K562 (cell line): ENCODE results near the gene PKHD1. TPM values are rescaled to one million over a fixed set of nuclear protein-coding genes. Genes with fewer than 3 reads are reported as not detected.

Experiments used
- ATAC-seq: fragments of 200-7000 bp; cut with Tn5 transposase; 3 replicates; pipeline ENCODE4 v1.9.1; 2020; ENCODE audit warnings: moderate library complexity
- BruUV-seq: library from RNA; stranded (reverse); fragments of 400-500 nt; replicated peaks from 2 replicates; lab custom pipeline; 2021; lab: Mats Ljungman, UMichigan
- CTCF ChIA-PET: fragments of 300-600 bp; formaldehyde crosslinking; extraction: SDS; loops from one replicate; lab custom pipeline; 2021; ENCODE audit warnings: low intra/inter-chr PET ratio; lab: Yijun Ruan, JAX
- POLR2A ChIA-PET: fragments of 300-600, 350-650 bp; sonication (Branson Sonifier 250); formaldehyde crosslinking; extraction: SDS; loops from one replicate; lab custom pipeline; 2021; ENCODE audit warnings: antibody characterized with exemption, inconsistent platforms; lab: Yijun Ruan, JAX
- DNase-seq, 4 experiments: peaks; one replicate each; pipeline versions ENCODE4 v3.0.0 to v3.0.0-alpha.2; 2011 to 2018; ENCODE audit warnings: low spot score in 3 of 4, mixed read lengths in 3 of 4; ENCODE audit errors: extremely low read depth in 1 of 4
- FAIRE-seq: peaks from 2 replicates; lab custom pipeline; 2011; peaks lifted over from hg19 to GRCh38; lab: Jason Lieb, UNC
- H2AFZ ChIP-seq: 2 replicates; pipeline ENCODE4 v1.6.0; 2011; ENCODE audit warnings: low read depth, low read length, control low read depth, inconsistent platforms
- H3K27ac ChIP-seq: fragments of 200-600 bp; 3 replicates; pipeline ENCODE4 v1.8.0; 2011; ENCODE audit warnings: low read depth, mild to moderate bottlenecking, control low read depth, inconsistent platforms, low read length, moderate library complexity, mixed read lengths; ENCODE audit errors: extremely low read depth
- H3K27me3 ChIP-seq, 2 experiments: fragments of 300-600 bp in 1 of 2; 2 replicates in 1 of 2; 3 replicates in 1 of 2; pipeline versions ENCODE4 v1.6.0 to v1.8.0; 2011; ENCODE audit warnings: inconsistent platforms in 2 of 2, low read length in 2 of 2, mild to moderate bottlenecking in 1 of 2, mixed read lengths in 1 of 2, moderate library complexity in 1 of 2; ENCODE audit not compliant: control insufficient read depth in 2 of 2, insufficient read depth in 2 of 2
- H3K36me3 ChIP-seq: fragments of 300-600 bp; 3 replicates; pipeline ENCODE4 v1.8.0; 2011; ENCODE audit warnings: mild to moderate bottlenecking, low read length, inconsistent platforms; ENCODE audit not compliant: control insufficient read depth, insufficient read depth
- H3K4me1 ChIP-seq, 2 experiments: fragments of 200-600 bp in 1 of 2; replicated peaks in 1 of 2; 2 replicates in 1 of 2; 3 replicates in 1 of 2; pipeline versions ENCODE4 v1.5.1 to v1.8.0; 2011; ENCODE audit warnings: inconsistent platforms in 2 of 2, low read length in 2 of 2, mild to moderate bottlenecking in 1 of 2, mixed read lengths in 1 of 2, moderate library complexity in 1 of 2; ENCODE audit not compliant: control insufficient read depth in 2 of 2, insufficient read depth in 2 of 2
- H3K4me2 ChIP-seq: 2 replicates; pipeline ENCODE4 v1.6.1; 2011; ENCODE audit warnings: low read length, control low read depth, inconsistent platforms, mixed read lengths; ENCODE audit not compliant: insufficient read depth
- H3K4me3 ChIP-seq: fragments of 200-600 bp; sonication (generic), shearing (Covaris generic); 2 replicates; pipeline ENCODE4 v1.5.1; 2016; ENCODE audit warnings: control low read depth, inconsistent platforms
- H3K79me2 ChIP-seq: fragments of 200-600 bp; 3 replicates; pipeline ENCODE4 v1.8.0; 2011; ENCODE audit warnings: low read length, inconsistent platforms; ENCODE audit not compliant: control insufficient read depth, insufficient read depth
- H3K9ac ChIP-seq, 2 experiments: 2 replicates each; pipeline versions ENCODE4 v1.6.0 to v1.6.1; 2011; ENCODE audit warnings: low read depth in 2 of 2, low read length in 2 of 2, control low read depth in 1 of 2, inconsistent platforms in 1 of 2, mild to moderate bottlenecking in 1 of 2, mixed read lengths in 1 of 2; ENCODE audit not compliant: insufficient read depth in 1 of 2
- H3K9me1 ChIP-seq: one replicate; pipeline ENCODE4 v1.6.0; 2011; ENCODE audit warnings: inconsistent platforms, mild to moderate bottlenecking, low read length, moderate library complexity; ENCODE audit not compliant: control insufficient read depth, insufficient read depth
- H3K9me3 ChIP-seq: replicated peaks from 2 replicates; pipeline ENCODE4 v1.5.1; 2011; ENCODE audit warnings: low read depth, low read length, inconsistent platforms; ENCODE audit not compliant: control insufficient read depth, insufficient read depth
- H4K20me1 ChIP-seq: replicated peaks from 2 replicates; pipeline ENCODE4 v1.6.1; 2011; ENCODE audit warnings: low read length, inconsistent platforms, mixed read lengths; ENCODE audit not compliant: control insufficient read depth, insufficient read depth
- ATF1 ChIP-seq, 2 experiments: fragments of 450-650 bp in 1 of 2; IDR thresholded peaks; 2 replicates each; pipeline ENCODE4 v1.6.1; 2016; ENCODE audit warnings: missing compliant biosample characterization in 1 of 2, missing genetic modification characterization in 1 of 2
- CBX1 ChIP-seq: sonication (generic); IDR thresholded peaks from 2 replicates; pipeline ENCODE4 v1.6.1; 2016; ENCODE audit warnings: antibody characterized with exemption, low read depth, mild to moderate bottlenecking
- RFX5 ChIP-seq: IDR thresholded peaks from 2 replicates; pipeline ENCODE4 v1.6.1; 2011; ENCODE audit warnings: low read depth, mild to moderate bottlenecking, improper control_type of control experiment, low read length
- ZFP1 ChIP-seq: fragments of 450-650 bp; formaldehyde crosslinking; IDR thresholded peaks from 2 replicates; pipeline ENCODE4 v1.4.0; 2020; ENCODE audit warnings: mild to moderate bottlenecking, mixed read lengths
- ZNF212 ChIP-seq: fragments of 450-650 bp; formaldehyde crosslinking; IDR thresholded peaks from 2 replicates; pipeline ENCODE4 v1.4.0; 2020; ENCODE audit warnings: mild to moderate bottlenecking
- WGBS: fragments of 100-300 bp; shearing (Covaris generic); methylation state at CpG from one replicate; pipeline ENCODE4 v1.1.6; 2016; ENCODE audit warnings: low coverage, mixed read lengths; ENCODE audit not compliant: insufficient coverage; ENCODE audit errors: missing lambda C conversion rate; 5-methylcytosine and 5-hydroxymethylcytosine counted together
- in situ Hi-C: fragments of 300-500 bp; cut with MboI; formaldehyde crosslinking; loops from 4 replicates; pipeline ENCODE4 v1.15.0; 2018; ENCODE audit warnings: inconsistent platforms, mixed read lengths
- intact Hi-C: fragments of 100-400 bp; cut with micrococcal nuclease; formaldehyde crosslinking; loops from 2 replicates; pipeline ENCODE4 v1.14.2; 2022
- polyA plus RNA-seq, 8 experiments: library from polyadenylated mRNA; depleted of rRNA in 4 of 8; stranded (reverse) in 5 of 8; unstranded in 3 of 8; fragments of >200 nt; fragmentation: Nextera tagmentation in 2 of 8; fragmentation: Illumina TruSeq in 1 of 8; extraction: Ambion mirVana in 2 of 8; extraction: Trizol in 1 of 8; gene quantifications; 2 replicates each; pipeline versions ENCODE4 v1.2.1 to v1.2.3, GENCODE V29; 2011 to 2014; ENCODE audit warnings: inconsistent platforms in 1 of 8, missing spikeins in 1 of 8
- total RNA-seq, 7 experiments: library from RNA; depleted of rRNA in 6 of 7; stranded (reverse); fragments of >200 nt in 6 of 7; fragmentation: Illumina TruSeq in 2 of 7; extraction: Trizol in 2 of 7; gene quantifications; 2 replicates each; pipeline versions ENCODE4 v1.2.1 to v1.2.3, GENCODE V29; 2011 to 2021; ENCODE audit warnings: low replicate concordance in 1 of 7
- TF ChIP-seq, protein P1 (sequence below): fragments of 450-650 bp; formaldehyde crosslinking; IDR thresholded peaks from 2 replicates; pipeline ENCODE4 v1.4.0; 2020; ENCODE audit warnings: mild to moderate bottlenecking, moderate library complexity

PKHD1 gene
- total and polyA plus RNA-seq, 9 of the 15 experiments (the other 6 are each of a cell fraction or from before 2014, with no cell fraction given) = 0.01 to 0.04 (median 0.01) TPM; not detected in 6

DNA sequence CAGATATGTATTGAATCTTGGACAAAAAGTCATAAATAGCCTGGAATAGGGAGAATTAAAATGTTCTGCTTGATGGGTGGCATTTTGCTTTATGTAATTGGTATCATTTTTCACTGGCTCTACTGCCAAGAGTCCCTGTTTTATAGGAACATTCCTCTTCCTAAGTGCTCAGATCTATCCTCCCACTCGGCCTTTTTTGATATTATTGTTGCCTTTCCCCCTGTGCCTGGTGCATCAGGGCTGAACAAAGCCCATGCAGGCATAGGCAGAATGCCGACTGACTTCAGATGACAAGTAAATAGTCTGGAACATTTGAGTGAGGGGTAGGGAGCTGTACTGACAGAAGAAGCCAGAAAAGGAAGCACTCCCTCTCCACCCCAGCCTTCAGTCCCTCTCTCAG, 127.0 kb downstream of the PKHD1 start:
- Histone ChIP-seq H3K27ac (no peak overlapping the region), H3K79me2 (no peaks in the 10 kb centered on the region), H3K4me3 (no peak overlapping the region), H3K27me3 (no peaks in the 10 kb centered on the region), H3K4me1 (no peaks in the 10 kb centered on the region), H3K9ac (no peak overlapping the region), H3K9me1 (no peaks in the 10 kb centered on the region), H2AFZ (no peak overlapping the region), H3K36me3 (no peaks in the 10 kb centered on the region), H3K9me3 (no peaks in the 10 kb centered on the region), H4K20me1 (no peaks in the 10 kb centered on the region), H3K4me2 (no peak overlapping the region)
- ChIA-PET POLR2A (interaction anchor here (0.6 to 1.7 kb wide), 3 partner anchors 9 to 33 kb away, joined by 3 to 4 read pairs (median 3); no protein-coding TSS in a partner anchor), CTCF (interaction anchor here (0.8 to 1.6 kb wide), 3 partner anchors 61 to 1144 kb away, joined by 4 to 8 read pairs (median 7); no protein-coding TSS in a partner anchor)
- 0% methylated on average over 2 of the region's 2 CpGs for WGBS
- TF ChIP-seq RFX5 (no peak), ZFP1 (CRISPR knock-in tag) (no peak), ATF1 (CRISPR knock-in tag; IDR thresholded peaks at IDR 0.05) (no peak), ATF1 (tag; IDR thresholded peaks at IDR 0.05) (no peak), ZNF212 (CRISPR knock-in tag) (no peak), CBX1 (no peak)
- TF ChIP-seq, protein P1, sequence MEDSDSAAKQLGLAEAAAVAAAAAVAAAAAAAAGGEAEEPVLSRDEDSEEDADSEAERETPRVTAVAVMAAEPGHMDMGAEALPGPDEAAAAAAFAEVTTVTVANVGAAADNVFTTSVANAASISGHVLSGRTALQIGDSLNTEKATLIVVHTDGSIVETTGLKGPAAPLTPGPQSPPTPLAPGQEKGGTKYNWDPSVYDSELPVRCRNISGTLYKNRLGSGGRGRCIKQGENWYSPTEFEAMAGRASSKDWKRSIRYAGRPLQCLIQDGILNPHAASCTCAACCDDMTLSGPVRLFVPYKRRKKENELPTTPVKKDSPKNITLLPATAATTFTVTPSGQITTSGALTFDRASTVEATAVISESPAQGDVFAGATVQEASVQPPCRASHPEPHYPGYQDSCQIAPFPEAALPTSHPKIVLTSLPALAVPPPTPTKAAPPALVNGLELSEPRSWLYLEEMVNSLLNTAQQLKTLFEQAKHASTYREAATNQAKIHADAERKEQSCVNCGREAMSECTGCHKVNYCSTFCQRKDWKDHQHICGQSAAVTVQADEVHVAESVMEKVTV = no peak
- in situ Hi-C loops (no loop called here), intact Hi-C loops (no loop called here)
- no TSS peak for BruUV-seq
- ATAC-seq (no peak), DNase-seq (no peak), FAIRE-seq (no peak)
